GM12878 (cell line): ENCODE measurements around the gene SMPDL3B. TPM values are rescaled to one million over a fixed set of nuclear protein-coding genes. Genes with fewer than 3 reads are reported as not detected.

Experiments
- BHLHE40 ChIP-seq, 2 experiments: fragments of 450-650 bp in 1 of 2; IDR thresholded peaks; 2 replicates each; pipeline ENCODE4 v1.6.1; 2011 to 2017; ENCODE audit warnings: low read depth in 2 of 2, borderline replicate concordance in 1 of 2, improper control_type of control experiment in 1 of 2, low read length in 1 of 2, mild to moderate bottlenecking in 1 of 2
- CHD2 ChIP-seq: IDR thresholded peaks from 2 replicates; pipeline ENCODE4 v1.6.1; 2011; ENCODE audit warnings: low read depth, low read length, improper control_type of control experiment, borderline replicate concordance
- EED ChIP-seq: sonication (generic); IDR thresholded peaks from 2 replicates; pipeline ENCODE4 v1.6.1; 2016; ENCODE audit warnings: antibody characterized with exemption, low read depth
- GATAD2B ChIP-seq: fragments of 450-650 bp; conservative IDR thresholded peaks from 2 replicates; pipeline ENCODE4 v1.6.1; 2017; ENCODE audit warnings: low read depth, mild to moderate bottlenecking, moderate library complexity
- IKZF1 ChIP-seq: fragments of 450-650 bp; conservative IDR thresholded peaks from 2 replicates; pipeline ENCODE4 v1.6.1; 2017; ENCODE audit warnings: antibody characterized with exemption, mild to moderate bottlenecking
- LARP7 ChIP-seq: fragments of 450-650 bp; IDR thresholded peaks from 2 replicates; pipeline ENCODE4 v1.6.1; 2017; ENCODE audit warnings: mild to moderate bottlenecking
- MEF2A ChIP-seq: IDR thresholded peaks from 2 replicates; pipeline ENCODE4 v1.6.1; 2011; ENCODE audit warnings: low read depth, mild to moderate bottlenecking, low read length, moderate library complexity; ENCODE audit not compliant: insufficient read depth
- NKRF ChIP-seq: fragments of 450-650 bp; conservative IDR thresholded peaks from 2 replicates; pipeline ENCODE4 v1.6.1; 2017; ENCODE audit warnings: mild to moderate bottlenecking, moderate library complexity
- NR2F1 ChIP-seq: fragments of 450-650 bp; conservative IDR thresholded peaks from 2 replicates; pipeline ENCODE4 v1.6.1; 2017; ENCODE audit warnings: mild to moderate bottlenecking
- PML ChIP-seq: IDR thresholded peaks from 2 replicates; pipeline ENCODE4 v1.6.1; 2012; ENCODE audit warnings: low read length, inconsistent platforms
- POLR2AphosphoS5 ChIP-seq: IDR thresholded peaks from 2 replicates; pipeline ENCODE4 v1.6.1; 2011; ENCODE audit warnings: mild to moderate bottlenecking, low read length, inconsistent platforms
- SMAD5 ChIP-seq: IDR thresholded peaks from 2 replicates; pipeline ENCODE4 v1.6.1; 2016; ENCODE audit warnings: antibody characterized with exemption, low read depth
- SP1 ChIP-seq: IDR thresholded peaks from one replicate; pipeline ENCODE4 v1.6.1; 2011; ENCODE audit warnings: low read depth, low read length
- SUZ12 ChIP-seq: fragments of 200-600 bp; sonication (generic); IDR thresholded peaks from one replicate; pipeline ENCODE4 v1.6.1; 2018; ENCODE audit warnings: antibody characterized with exemption, mild to moderate bottlenecking; ENCODE audit not compliant: unreplicated experiment
- TCF3 ChIP-seq: IDR thresholded peaks from 2 replicates; pipeline ENCODE4 v1.6.1; 2012; ENCODE audit warnings: low read depth, mild to moderate bottlenecking, low read length, borderline replicate concordance; ENCODE audit not compliant: insufficient read depth
- ZNF217 ChIP-seq: fragments of 450-650 bp; IDR thresholded peaks from 2 replicates; pipeline ENCODE4 v1.6.1; 2017; ENCODE audit warnings: antibody characterized with exemption, mild to moderate bottlenecking
- polyA plus RNA-seq, 11 experiments: library from polyadenylated mRNA; depleted of rRNA in 4 of 11; unstranded in 6 of 11; stranded (reverse) in 5 of 11; fragments of >200 nt; fragmentation: Nextera tagmentation in 4 of 11; fragmentation: Illumina TruSeq in 1 of 11; extraction: Ambion mirVana in 4 of 11; extraction: Trizol in 1 of 11; gene quantifications; 1 replicate in 1 of 11; 2 replicates in 10 of 11; pipeline versions ENCODE4 v1.2.1 to v1.2.3, GENCODE V29; 2011 to 2016; ENCODE audit warnings: inconsistent platforms in 2 of 11, missing spikeins in 2 of 11, low read depth in 1 of 11
- total RNA-seq, 4 experiments: library from RNA; depleted of rRNA in 3 of 4; stranded (reverse); fragments of >200 nt in 3 of 4; fragmentation: Illumina TruSeq in 1 of 4; extraction: Trizol in 1 of 4; gene quantifications; 2 replicates each; pipeline versions ENCODE4 v1.2.1 to v1.2.3, GENCODE V29; 2013 to 2021

SMPDL3B gene
- total and polyA plus RNA-seq, 10 of the 15 experiments (the other 5 are each of a cell fraction or from before 2014, with no cell fraction given): 0.56 to 2.7 (median 1.0) TPM

DNA sequence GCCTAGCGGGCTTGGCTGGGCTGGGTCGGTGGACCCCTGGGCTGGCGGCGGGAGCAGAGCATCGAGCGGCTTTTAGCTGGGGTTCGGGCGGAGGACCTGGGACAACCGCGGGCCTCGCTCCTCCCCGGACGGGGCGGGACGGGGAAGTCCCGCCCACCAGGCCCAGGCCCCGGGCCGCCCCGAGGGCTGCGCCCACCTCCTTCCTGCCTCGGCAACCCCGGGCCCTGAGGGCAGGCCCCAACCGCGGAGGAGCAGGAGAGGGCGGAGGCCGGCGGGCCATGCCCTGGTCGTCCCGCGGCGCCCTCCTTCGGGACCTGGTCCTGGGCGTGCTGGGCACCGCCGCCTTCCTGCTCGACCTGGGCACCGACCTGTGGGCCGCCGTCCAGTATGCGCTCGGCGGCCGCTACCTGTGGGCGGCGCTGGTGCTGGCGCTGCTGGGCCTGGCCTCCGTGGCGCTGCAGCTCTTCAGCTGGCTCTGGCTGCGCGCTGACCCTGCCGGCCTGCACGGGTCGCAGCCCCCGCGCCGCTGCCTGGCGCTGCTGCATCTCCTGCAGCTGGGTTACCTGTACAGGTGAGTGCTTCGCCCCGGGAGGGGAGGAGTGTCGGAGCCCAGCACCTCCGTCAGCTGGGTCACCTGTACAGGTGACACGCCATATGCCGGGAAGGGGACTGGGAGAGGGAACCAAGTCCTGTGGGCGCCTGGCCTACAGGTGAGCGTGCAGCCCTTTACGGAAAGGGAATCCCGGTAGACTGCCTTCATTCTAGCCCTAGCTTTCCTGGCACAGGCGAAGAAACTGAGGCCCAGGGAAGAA lies 25.2 kb downstream of the SMPDL3B start, which contains the start of gene XKR8 (continued):
- TF ChIP-seq IKZF1 (peak; percentile 95), NR2F1 (peak; percentile 86), SUZ12 (no peak), PML (no peak), MEF2A (no peak), EED (0 out of 2 replicates have a peak, but pooled peaks have one; percentile 14), BHLHE40 (IDR thresholded peaks at IDR 0.05; ENCODE audit: borderline replicate concordance in 1 of 2, low read depth in 2 of 2, low read length in 1 of 2) (peak in 1 of 2 experiments; percentile 44; a peak in 1 of 4 replicates), CHD2 (no peak), SMAD5 (0 out of 2 replicates have a peak, but pooled peaks have one; percentile 38), ZNF217 (peak; percentile 71), NKRF (peak; percentile 80; the same call in 1 of the 2 replicates), POLR2AphosphoS5 (peak; percentile 42; the same call in 1 of the 2 replicates), GATAD2B (peak; percentile 87), LARP7 (peak; percentile 80), SP1 (peak; percentile 23), TCF3 (0 out of 2 replicates have a peak, but pooled peaks have one; percentile 27)
